GM21526 (cell line): ENCODE data around the gene NUDT6.
A peak's percentile ranks its signal among the peaks of the same experiment; 100 is the strongest.

Experiments used
- ATAC-seq: cut with Tn5 transposase; IDR thresholded peaks from one replicate; pipeline ENCODE4 v1.9.1; 2021; ENCODE audit warnings: moderate library complexity; ENCODE audit not compliant: unreplicated experiment, low FRiP score

Gene NUDT6

DNA sequence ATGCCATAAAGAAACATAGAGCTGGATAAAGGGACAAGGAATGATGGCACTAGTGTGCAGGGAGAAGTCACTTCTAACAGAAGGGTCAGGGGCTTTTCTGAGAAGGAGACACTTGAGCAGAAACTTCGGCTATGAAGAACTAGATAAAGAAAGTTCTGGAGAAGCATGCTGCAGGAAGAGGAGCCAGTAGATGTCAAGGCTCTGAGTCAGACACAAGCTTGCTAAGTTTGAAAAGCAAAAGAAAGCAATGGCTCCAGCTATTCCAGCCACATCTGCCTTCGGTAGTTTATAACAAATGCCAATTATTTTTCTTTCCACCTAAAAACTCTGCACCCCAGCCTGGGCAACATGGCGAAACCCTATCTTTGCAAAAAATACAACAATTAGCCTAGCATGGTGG is 7.5 kb downstream of the NUDT6 start:
- no peak for ATAC-seq

DNA sequence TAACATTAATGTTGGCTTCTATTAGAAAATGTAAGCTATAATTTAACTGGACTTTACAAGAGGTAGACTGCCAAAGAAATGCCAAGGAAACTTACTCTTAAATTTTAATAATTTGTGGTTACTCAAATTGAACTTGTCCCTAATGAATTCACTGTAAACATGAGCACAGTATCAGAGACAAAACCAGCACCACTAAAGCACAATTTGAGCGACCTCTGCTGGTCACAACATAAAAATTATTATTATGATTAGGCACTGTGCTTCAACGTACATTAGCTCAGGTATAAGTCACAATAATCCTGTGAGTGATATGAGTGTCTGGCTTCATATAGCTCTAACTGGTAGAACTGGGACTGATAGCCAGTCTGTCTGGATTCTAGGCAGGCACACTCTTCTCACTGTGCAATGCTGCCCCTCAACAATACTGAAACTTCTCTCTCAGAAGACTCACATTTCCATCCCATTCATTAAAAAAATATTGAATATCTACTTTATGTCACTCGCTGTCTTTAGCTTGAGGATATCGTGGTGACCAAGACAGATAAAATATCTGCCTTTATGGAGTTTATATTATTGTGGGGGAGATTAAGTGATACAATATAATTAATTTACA is 8.0 kb downstream of the NUDT6 start:
- peak; percentile 79 for ATAC-seq

DNA sequence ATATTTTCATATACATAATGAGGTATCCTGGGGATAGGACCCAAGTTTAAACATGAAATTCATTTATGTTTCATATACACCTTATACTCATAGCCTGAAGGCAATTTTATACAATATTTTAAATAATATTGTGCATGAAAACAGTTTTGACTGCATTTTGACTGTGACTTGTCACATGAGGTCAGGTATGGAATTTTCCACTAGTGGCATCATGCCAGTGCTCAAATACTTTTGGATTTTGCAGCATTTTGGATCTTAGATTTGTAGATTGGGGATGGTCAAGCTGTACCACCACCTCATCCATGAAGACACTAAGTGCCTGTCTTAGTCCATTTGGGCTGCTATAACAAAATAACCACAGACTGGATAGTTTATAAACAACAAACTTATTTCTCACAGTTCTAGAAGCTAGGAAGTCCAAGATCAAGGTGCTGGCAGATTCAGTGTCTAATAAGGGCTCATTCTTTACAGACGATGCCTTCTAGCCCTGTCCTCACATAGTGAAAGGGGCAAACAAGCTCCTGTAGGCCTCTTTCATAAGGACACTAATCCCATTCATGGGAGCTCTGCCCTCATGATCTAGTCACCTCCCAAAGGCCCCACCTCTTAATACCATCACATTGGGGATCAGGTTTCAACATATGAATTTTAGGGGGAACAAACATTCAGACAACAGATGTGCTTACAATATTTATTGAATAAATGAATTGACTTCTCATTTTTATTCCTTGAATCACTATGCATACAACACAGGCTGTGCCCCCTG is 9.4 kb downstream of the NUDT6 start:
- no peak for ATAC-seq

DNA sequence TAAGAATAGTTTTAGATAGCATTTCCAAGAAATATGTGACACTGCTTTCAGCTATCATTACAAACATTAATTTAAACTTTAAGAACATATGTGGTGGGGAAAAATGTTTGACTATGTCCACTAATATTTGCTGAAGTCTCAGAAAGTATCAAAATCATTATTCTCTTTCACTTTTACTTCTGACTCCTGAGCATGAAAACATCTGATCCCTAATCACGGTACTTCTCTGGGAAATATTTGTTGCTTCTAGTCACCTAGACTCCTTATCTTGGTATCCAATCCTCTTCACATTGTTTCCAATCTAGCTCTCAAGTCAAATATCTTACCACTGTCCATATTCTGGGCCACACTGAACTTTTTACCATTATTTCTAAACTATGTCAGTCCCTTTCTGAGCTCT is 10.8 kb downstream of the NUDT6 start:
- ATAC-seq = no peak

DNA sequence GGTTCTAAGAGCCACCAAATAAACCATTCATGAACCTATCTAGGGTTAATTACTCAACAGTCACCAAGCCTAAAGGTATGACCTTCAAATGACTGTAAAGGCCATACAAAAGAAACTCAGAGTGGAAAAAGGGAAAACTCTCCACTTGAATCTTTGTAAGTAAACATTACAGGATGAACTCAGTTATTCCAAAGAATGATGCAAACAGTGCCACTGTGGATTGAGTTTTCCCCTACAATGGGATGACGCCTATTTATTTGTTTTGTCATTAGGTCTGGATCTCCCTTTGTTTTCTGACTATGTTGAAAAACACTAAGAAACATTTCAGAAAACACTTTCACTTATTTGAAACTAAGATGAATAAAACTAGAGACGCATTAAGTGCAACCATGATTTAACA is 12.7 kb downstream of the NUDT6 start:
- ATAC-seq = no peak

DNA sequence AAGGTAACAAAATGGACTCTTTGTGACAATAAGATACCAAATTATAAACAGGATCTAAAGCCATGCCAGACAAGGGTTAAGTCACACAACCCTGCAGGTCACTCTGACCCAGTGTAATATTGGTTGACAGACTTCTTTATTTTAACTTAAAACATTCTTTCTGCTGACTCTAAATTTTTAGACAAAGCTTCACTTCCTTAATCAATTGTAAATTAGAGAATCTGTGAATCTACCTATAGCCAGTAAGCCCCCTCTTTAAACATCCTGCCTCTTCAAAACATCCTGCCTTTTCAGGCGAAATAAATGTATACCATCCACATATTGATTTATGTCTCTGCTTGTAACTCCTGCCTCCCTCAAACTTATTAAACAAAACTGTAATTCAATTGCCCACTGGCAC is 14.2 kb downstream of the NUDT6 start:
- no peak for ATAC-seq

DNA sequence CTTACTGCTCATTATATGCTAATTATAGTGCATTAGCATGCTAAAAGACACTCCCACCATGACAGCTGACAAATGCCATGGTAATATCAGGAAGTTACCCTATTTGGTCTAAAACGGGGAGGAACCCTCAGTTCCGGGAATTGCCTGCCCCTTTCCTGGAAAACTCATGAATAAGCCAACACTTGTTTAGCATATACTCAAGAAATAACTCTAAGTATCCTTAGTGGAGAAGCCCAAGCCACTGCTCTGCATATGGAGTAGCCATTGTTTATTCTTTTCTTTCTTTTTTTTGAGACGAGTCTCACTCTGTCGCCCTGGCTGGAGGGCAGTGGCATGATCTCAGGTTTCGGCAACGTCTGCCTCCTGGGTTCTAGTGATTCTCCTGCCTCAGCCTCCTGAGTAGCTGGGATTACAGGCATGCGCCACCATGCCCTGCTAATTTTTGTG is 15.5 kb downstream of the NUDT6 start:
- ATAC-seq = no peak

DNA sequence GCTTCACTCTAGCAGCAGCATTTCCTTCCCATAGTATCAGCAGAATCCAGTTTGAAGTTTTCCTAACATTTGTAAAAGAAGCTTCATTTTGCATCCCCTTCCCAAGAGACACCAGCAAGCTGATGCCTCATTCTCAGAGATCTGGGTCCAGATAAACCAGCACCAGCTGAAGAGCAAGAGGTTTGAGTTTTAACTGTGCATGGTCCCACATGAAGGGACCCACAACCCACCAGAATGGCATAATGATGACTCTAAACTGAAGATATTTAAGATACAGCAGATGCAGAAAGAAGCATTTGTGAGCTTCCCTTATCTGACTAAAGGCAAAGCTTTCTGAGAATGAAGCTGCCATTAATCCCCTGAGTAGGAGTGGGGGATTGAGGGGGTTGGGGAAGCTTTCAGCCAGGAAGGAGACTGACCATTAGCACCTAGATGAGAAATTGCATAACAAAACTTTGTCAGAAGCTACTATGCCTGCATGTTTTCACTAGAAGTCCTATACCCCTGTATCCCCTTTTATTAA is 18.6 kb downstream of the NUDT6 start:
- ATAC-seq = no peak

DNA sequence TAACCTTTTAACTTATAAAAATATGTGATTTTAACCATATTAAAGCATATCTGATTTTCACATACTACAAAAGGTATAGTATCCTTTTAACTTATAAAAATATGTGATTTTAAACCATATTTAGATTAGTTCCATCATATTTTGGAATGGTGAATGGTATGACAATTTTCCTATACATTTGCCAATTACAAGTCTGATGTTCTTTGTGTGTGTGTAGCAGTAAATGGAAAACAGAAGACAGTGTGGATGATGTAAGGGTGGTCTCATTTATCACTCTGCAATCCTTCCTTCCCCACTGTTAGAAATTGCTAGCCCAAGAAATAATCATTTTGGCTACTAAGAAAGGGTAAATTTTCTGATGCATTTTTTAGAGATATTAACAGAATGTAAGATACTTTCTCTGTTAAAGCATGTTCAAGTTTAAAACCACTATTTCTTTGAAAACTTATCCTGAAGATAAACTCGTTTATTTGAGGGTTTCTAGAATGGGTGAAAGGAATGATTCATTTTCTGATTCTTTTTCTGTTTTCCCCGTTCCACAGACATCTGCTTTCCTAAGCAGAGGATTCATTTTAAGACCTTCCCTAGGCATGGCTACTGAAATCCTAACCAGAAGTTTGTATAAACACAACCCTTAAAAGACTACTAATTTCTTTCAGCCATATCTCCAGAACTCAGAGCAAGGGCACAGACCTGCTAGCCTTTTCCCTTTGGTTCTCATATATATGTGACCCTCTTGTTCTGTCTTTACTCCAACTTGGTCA is 21.0 kb downstream of the NUDT6 start:
- ATAC-seq = no peak

DNA sequence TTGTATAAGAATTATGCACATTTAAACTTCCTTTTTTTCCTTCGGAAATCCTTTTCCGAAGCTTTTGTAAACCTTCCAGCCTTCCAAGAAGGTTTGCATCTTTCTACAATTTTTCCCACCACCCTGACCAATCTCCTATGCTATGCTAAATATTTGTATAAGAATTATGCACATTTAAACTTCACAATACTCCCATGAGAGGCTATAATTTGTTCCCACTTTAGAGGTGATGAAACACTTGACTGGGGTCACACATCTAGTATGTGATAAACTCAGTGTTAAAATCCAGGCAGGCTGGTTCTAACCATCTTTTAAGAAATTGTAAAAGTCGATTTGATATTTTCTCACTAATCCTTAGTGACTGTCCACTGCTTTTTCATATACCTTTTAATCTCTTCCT is 22.1 kb downstream of the NUDT6 start:
- no peak for ATAC-seq

DNA sequence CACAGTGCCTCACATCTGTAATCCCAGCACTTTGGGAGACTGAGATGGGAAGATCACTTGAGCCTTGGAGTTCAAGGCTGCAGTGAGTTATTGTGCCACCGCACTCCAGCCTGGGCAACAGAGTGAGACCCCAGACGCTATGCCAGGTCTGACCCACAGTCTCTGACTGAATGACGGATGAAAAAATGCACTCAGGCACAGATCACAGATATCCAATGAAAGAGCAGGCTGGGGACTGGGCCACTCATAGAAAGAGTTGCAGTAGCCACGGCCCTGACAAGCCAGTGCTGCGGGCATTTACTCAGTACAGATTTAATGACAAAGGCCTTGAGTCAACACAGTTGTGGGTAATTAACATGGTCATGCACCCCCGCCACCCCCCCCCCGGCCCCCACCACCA is 22.7 kb downstream of the NUDT6 start:
- no peak for ATAC-seq

DNA sequence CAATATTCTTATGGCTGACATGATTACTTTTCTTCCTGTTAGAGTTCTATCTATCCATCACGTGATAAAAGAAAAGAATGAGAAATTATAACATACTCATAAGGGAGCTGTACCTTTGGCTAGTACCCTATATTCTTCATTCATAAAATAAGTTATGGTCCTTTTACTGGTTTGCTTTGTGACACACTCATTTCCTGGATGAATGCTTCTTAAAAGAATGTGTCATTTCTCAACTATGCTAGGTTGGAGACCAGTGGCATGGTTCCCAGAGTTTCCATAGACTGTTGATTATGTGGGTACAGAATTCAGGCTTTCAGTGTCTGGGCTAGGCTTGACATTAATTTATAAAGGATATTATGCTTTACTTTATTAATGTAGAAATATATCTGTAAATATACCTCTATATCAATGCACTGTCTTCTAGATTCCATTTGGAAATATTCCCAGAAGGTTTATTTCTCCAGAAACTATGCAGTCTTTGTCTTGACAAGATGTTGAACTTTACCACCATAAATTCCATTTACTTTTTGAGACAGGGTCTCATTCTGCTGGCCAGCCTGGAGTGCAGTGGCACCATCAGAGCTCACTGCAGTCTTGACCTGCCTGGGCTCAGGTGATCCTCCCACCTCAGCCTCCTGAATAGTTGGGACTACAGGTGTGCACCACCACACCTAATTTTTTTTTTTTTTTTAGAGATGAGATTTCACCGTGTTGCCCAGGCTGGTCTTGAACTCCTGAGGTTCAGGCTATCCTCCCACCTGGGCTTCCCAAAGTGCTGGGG is 23.8 kb downstream of the NUDT6 start:
- no peak for ATAC-seq

DNA sequence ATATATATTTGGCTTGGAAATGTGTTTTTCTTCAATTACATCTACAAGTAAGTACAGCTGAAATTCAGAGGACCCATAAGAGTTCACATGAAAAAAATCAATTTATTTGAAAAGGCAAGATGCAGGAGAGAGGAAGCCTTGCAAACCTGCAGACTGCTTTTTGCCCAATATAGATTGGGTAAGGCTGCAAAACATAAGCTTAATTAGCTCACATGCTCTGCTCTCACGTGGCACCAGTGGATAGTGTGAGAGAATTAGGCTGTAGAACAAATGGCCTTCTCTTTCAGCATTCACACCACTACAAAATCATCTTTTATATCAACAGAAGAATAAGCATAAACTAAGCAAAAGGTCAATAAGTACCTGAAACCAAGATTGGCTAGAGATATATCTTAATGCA is 26.1 kb downstream of the NUDT6 start:
- ATAC-seq = no peak

DNA sequence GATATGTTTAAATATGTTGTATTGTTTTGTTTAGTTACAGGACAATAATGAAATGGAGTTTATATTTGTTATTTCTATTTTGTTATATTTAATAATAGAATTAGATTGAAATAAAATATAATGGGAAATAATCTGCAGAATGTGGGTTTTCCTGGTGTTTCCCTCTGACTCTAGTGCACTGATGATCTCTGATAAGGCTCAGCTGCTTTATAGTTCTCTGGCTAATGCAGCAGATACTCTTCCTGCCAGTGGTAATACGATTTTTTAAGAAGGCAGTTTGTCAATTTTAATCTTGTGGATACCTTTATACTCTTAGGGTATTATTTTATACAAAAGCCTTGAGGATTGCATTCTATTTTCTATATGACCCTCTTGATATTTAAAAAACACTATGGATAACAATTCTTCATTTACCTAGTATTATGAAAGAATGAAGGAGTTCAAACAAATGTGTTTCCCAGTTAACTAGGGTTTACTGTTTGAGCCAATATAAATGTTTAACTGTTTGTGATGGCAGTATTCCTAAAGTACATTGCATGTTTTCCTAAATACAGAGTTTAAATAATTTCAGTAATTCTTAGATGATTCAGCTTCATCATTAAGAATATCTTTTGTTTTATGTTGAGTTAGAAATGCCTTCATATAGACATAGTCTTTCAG is 26.9 kb downstream of the NUDT6 start:
- ATAC-seq = no peak

DNA sequence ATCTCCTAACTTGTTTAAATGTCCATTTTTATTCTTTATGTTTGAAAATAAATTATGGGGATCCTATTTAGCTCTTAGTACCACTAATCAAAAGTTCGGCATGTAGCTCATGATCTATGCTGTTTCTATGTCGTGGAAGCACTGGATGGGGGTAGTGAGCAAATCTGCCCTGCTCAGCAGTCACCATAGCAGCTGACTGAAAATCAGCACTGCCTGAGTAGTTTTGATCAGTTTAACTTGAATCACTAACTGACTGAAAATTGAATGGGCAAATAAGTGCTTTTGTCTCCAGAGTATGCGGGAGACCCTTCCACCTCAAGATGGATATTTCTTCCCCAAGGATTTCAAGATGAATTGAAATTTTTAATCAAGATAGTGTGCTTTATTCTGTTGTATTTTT is 27.6 kb downstream of the NUDT6 start:
- no peak for ATAC-seq

DNA sequence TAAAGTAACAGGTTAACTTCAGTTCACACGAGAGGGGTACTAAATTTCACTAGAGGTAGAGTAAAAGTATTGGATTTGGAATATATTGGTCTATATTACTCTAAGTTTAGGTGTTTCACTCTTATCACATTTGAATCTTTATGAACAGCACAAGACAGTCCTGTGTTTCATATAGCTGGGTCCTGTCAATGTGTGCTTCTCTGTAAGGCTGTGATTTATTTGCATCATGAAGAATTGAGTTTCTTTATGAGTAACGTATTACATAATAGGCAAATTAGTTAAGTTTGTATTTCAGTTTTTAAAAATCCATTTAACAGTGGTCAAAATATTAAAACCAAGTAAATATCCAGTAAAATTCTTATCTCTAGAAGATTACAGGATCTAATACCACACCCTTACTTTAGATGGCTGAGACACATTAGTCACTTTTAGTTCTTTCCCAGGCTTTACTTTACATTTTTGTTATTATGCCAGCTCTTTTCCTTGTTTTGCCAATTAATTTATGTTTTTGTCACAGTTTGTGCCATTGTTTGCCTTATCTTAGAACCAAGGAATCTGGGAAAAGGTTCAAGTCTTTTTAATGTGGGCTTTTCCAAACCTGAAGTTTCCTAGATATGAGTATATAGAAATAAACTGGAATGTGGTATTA is 32.1 kb downstream of the NUDT6 start:
- ATAC-seq = peak; percentile 62

DNA sequence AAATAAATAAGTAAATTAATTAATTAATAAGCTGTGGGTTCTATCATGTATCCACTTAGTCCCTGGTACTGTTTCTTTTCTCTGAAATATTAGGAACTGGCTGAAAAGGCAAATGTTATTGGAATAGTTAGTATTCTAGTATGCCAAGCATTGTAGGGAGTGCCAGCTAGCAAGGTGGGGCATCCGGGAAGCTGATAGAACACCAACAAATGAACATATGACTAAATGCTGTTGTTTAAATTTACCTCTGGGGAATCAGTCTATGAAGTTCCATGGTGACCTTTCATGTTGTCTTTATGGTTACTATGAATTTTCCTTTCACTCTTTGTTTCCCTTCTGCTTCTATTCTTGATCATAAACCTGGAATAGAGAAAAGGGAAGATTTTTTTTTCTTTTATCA is 32.7 kb downstream of the NUDT6 start:
- no peak for ATAC-seq

DNA sequence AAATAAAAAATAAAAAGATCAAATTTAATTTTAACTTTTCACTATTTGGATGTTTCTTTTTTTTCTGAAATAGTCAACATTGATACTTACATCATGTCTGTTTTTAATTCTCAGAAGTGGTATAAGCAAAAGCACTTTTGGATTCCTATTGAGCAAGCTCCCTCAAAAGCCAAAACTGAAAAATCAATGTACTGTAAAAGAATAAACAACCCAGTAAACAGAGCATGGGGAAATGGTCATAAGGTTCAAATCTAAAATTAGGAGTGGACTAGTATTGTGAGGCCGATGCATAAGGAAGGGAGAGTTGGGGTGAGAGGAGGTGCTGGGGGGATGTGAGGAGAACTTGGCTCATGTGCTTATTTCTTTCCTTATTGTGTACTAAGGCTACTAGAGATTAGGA is 37.9 kb downstream of the NUDT6 start:
- ATAC-seq = no peak

DNA sequence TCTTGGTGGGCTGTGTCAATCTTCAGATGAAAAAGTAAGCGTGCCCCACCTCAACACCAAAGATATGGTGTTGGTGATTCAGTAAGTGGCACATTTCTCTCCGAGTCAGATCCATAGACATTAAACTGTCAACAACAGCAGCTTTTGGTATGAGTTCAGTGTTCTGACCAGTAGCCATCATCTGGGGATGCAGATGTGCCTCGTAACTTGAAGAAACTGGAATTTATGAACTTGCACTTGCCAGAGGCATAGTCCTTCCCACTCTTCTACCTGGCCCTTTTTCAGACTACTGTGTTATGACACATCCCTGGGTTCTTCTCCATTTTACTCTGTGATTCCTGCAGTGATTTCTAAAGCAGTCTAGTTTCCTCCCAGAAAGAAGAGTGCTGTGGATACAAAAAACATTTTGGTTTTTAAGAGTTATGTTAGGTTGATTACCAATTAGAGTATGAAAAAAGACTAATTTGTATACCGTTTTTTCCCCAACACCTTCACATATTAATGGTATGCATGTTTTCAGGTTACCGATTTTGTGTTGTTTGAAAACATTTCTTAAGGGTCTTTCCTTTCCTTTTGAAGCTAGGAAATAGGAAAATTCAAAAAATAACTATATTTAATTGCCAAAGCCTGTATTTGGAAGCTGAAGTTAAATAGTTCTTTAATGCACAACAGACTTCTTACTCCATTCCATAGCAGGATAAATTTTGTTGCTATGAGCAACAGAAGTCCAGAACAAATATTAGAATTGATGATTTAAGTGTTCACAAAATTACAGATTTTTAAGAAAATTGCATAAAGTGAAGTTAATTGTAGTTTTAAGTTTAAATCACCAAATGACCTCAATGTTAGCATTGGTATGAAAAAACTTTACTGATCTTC is 39.3 kb downstream of the NUDT6 start:
- ATAC-seq = no peak
